ENCODE measurements around the gene GPR82. TPM values are rescaled to one million over a fixed set of nuclear protein-coding genes. Genes with fewer than 3 reads are reported as not detected.
A peak's percentile ranks its signal among the peaks of the same experiment; 100 is the strongest.

The GPR82 gene
- total and polyA plus RNA-seq, 2 of the 8 experiments (the other 6 are each of a cell fraction or from before 2014, with no cell fraction given) = not detected

DNA sequence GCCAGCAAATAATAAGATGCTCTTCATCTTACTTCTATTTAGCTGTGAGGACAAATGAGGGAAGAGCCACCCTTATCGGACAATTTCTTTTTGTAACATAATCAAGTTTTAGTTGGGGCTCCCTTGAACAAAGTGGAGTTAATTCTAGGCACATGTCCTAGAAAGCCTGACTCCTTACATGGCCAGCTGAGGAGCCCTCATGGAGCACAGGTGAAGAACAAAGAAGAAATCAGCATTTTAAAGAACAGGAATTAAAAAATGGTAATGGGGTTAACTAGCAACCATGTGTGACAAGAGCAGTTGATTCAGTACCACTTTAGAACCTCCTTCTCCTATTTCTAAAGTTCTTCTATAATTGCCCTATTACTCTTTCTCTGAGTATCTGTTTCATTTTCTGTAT is 15.9 kb downstream of the GPR82 start:
- Histone ChIP-seq H3K79me2 (ENCODE audit: control insufficient read depth in 1 of 2, insufficient read depth in 2 of 2, low read length in 2 of 2) (no peaks in the 10 kb centered on the region), H3K9me3 (ENCODE audit: insufficient read depth in 2 of 2, low read depth in 1 of 2, low read length in 1 of 2) (no peaks in the 10 kb centered on the region), H2BK20ac (ENCODE audit: low read length) (no peak overlapping the region), H3K56ac (replicated peaks; ENCODE audit: insufficient read length, low read depth, low read length) (no peak overlapping the region), H4K8ac (ENCODE audit: extremely low read depth, insufficient read depth, low read length) (no peak overlapping the region), H2BK5ac (ENCODE audit: low read depth, low read length) (no peak overlapping the region), H3K14ac (ENCODE audit: insufficient read length) (no peak overlapping the region), H3K4me3 (ENCODE audit: extremely low read depth in 1 of 4, insufficient read depth in 2 of 4, low read depth in 3 of 4, low read length in 4 of 4) (no peak overlapping the region), H4K5ac (ENCODE audit: insufficient read length, low read depth, low read length) (peak overlapping the region; percentile 88), H2BK12ac (ENCODE audit: low read depth, low read length) (no peak overlapping the region), H3K4me1 (replicated peaks in 1 of 4; ENCODE audit: control insufficient read depth in 3 of 4, insufficient read depth in 4 of 4, low read length in 3 of 4) (peaks cover 0 to 4% (median 0%) of the 10 kb centered on the region in 4 experiments; a peak in 2 of 7 replicates), H3K27ac (ENCODE audit: low read depth, low read length) (0 out of 2 replicates have a peak overlapping the region, but pooled peaks have one; percentile 25), H3K9ac (replicated peaks in 1 of 4; ENCODE audit: extremely low read depth in 1 of 4, low read depth in 3 of 4, low read length in 3 of 4) (no peak overlapping the region), H2BK120ac (replicated peaks; ENCODE audit: low read depth, low read length) (no peak overlapping the region), H3K79me1 (ENCODE audit: low read depth, low read length) (no peaks in the 10 kb centered on the region), H3K23me2 (ENCODE audit: low read depth, low read length) (no peaks in the 10 kb centered on the region), H3K23ac (ENCODE audit: insufficient read length) (no peak overlapping the region), H4K20me1 (replicated peaks in 1 of 2; ENCODE audit: control insufficient read depth in 1 of 2, insufficient read depth in 2 of 2, low read length in 2 of 2) (no peaks in the 10 kb centered on the region), H3K36me3 (ENCODE audit: control insufficient read depth in 2 of 4, insufficient read depth in 4 of 4, low read length in 3 of 4) (peaks cover 0 to under 1% (median 0%) of the 10 kb centered on the region in 4 experiments; a peak in 1 of 8 replicates), H2AFZ (ENCODE audit: low read length) (no peak overlapping the region), H3K4ac (replicated peaks; ENCODE audit: insufficient read length, low read depth, low read length) (no peak overlapping the region), H3K18ac (ENCODE audit: extremely low read depth, low read length) (no peak overlapping the region; the same call in 1 of the 2 replicates), H3K27me3 (replicated peaks in 1 of 4; ENCODE audit: control insufficient read depth in 3 of 4, extremely low read depth in 1 of 4, insufficient read depth in 3 of 4, low read length in 3 of 4) (no peaks in the 10 kb centered on the region), H2AK5ac (ENCODE audit: low read depth, low read length) (no peak overlapping the region), H2BK15ac (ENCODE audit: low read length) (no peak overlapping the region), H4K91ac (replicated peaks; ENCODE audit: insufficient read length, low read length) (no peak overlapping the region), H3K4me2 (ENCODE audit: insufficient read depth in 1 of 2, low read depth in 2 of 2, low read length in 2 of 2) (peak overlapping the region; percentile 38 to 60)
- TF ChIP-seq, protein P1, sequence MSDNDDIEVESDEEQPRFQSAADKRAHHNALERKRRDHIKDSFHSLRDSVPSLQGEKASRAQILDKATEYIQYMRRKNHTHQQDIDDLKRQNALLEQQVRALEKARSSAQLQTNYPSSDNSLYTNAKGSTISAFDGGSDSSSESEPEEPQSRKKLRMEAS (IDR thresholded peaks at IDR 0.05) = peak; percentile 47; the same call in 1 of the 2 replicates
- no peak for TF ChIP-seq CBX5 (IDR thresholded peaks at IDR 0.05; ENCODE audit: low read depth, low read length)
- FAIRE-seq (peak; percentile 78), DNase-seq (ENCODE audit: low read depth in 1 of 2, low spot score in 2 of 2) (no peak)
- ChIA-PET POLR2A (ENCODE audit: partially characterized antibody) (interaction anchor here (1.6 kb wide), 1 partner anchor 10 kb away, joined by 3 read pairs; no protein-coding TSS in a partner anchor), CTCF (ENCODE audit: partially characterized antibody) (no interaction called here)
- 31% methylated on average over 1 of the region's 1 CpG; no CpG with 5 or more reads in 1 of the 2 experiments for WGBS, 2 experiments (ENCODE audit: extremely low coverage in 1 of 2, insufficient coverage in 1 of 2, insufficient read length in 1 of 2, insufficient replicate concordance in 2 of 2, low coverage in 1 of 2, low lambda C conversion rate in 2 of 2, missing lambda C conversion rate in 1 of 2)

Data from H1 (cell line).